ENCODE results near the gene PCBD2.
"Not testable (repeated sequence)": the region's sequence is repeated elsewhere in the genome, so short reads cannot be mapped to it uniquely, and the experiment has no call there.

PCBD2 gene

GRCh38 chr5:134904610-134905245 is at the start of gene PCBD2:
Gene PCBD2, plus strand, starts transcription at chr5:134905131. Its CDS starts 9 bp downstream, at chr5:134905140.
- DNase-seq: peak; percentile 64

GRCh38 chr5:134856465-134856864 is 48.5 kb upstream of the PCBD2 start:
- DNase-seq: not testable (repeated sequence)

DNA sequence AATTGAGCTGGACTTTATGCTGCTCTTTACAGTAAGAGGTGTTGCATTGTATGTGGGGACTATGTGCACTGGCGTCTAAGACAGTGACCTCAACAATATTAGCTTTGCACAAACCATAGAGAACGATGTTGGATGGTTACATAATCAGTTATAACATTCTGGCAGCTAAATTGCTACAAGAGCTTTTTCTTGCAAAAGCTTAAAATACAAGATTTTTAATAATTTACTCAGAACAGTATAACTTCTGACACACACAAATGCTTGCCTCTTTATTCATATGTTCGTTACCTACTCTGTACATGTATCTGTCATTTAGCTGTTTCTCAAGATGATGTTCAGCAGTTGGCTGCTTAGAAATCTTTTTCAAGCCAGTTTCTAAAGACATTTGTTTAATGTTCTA is 47.5 kb upstream of the PCBD2 start:
- DNase-seq: no peak

GRCh38 chr5:134864707-134865106 is 40.2 kb upstream of the PCBD2 start:
- DNase-seq: no peak

GRCh38 chr5:134873494-134873893 is 31.4 kb upstream of the PCBD2 start:
- no peak for DNase-seq

GRCh38 chr5:134873987-134874830 is 30.7 kb upstream of the PCBD2 start, which contains the start of gene TXNDC15:
Gene TXNDC15, plus strand, starts transcription at chr5:134874371. Its CDS starts 57 bp downstream, at chr5:134874428.
- DNase-seq: peak; percentile 41

DNA sequence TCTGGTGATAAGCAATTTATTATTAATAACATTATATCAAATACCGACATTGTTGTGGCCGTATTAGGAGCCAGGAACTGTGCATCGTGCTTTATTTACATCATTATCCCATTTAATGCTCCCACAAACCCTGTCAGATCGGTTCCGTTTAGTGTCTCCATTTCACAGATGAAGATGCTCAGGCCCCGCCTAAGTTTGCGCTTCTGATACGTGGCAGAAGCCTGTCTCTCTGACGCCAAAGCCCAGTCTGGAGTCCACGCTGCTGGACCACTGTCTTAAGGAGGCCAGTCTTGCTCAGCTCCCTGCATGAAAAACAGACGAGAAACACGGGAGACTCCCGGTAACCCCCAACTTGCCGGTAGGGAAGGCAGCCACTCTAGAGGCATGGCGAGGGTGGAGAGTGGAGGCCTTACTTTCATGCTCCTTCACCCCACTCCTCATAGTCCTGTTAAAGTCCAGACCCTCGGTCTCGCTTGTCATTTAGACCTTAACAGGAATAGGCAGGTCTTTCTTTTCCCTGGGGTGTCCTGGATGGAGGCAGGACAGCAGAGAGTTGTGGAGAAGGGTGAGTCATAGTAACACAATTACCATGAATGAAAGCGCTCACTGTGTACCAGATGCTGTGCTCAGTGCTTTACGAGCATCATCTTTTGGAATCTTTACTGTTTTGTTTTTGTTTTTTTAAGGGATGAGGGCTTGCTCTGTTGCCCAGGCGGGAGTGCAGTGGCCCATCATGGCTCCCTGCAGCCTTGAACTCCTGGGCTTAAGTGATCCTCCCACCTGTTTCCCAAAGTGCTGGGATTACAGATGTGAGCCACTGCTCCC is 29.9 kb upstream of the PCBD2 start:
- DNase-seq: no peak

GRCh38 chr5:134877159-134877558 is 27.8 kb upstream of the PCBD2 start:
- no peak for DNase-seq

DNA sequence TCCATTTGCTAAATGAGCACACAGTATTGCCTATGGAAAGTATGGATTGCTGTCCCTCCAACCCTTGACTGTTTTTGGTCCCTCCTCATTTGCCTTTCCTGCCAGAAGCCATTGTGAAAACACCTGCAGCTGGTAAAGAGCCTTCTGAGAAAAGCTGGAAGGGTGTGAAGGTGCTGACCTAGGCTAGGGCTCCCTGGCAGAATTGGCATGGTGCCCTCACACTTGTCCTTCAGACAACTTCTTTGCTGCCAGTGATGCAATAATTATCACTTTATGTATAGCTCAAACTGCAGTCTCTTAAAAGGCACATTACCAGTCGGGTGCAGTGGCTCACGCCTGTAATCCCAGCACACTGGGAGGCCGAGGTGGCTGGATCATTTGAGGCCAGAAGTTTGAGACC is 26.5 kb upstream of the PCBD2 start:
- peak; percentile 27 for DNase-seq

- DNase-seq: no peak
Observed at GRCh38 chr5:134879456-134879855, 25.5 kb upstream of the PCBD2 start.

DNA sequence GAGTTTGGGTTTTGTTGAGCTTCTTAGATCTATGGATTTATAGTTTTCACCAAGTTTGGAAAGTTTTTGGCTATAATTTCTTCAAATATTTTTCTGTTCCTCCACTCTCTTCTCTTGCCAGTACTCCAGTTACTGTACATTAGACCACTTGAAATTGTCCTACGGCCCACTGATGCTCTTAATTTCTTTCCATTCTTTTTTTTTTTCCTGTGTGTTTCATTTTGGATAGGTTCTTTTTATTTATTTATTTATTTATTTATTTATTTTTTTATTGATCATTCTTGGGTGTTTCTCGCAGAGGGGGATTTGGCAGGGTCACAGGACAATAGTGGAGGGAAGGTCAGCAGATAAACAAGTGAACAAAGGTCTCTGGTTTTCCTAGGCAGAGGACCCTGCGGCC is 24.0 kb upstream of the PCBD2 start:
- DNase-seq: not testable (repeated sequence)

DNA sequence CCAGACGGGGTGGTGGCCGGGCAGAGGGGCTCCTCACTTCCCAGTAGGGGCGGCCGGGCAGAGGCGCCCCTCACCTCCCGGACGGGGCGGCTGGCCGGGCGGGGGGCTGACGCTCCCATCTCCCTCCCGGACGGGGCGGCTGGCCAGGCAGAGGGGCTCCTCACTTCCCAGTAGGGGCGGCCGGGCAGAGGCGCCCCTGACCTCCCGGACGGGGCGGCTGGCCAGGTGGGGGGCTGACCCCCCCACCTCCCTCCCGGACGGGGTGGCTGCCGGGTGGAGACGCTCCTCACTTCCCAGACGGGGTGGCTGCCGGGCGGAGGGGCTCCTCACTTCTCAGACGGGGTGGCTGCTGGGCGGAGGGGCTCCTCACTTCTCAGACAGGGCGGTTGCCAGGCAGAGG is 23.2 kb upstream of the PCBD2 start:
- DNase-seq: not testable (repeated sequence)

- DNase-seq: no peak
Observed at GRCh38 chr5:134887593-134888159, 17.3 kb upstream of the PCBD2 start.

GRCh38 chr5:134889335-134889734 is 15.6 kb upstream of the PCBD2 start:
- no peak for DNase-seq

DNA sequence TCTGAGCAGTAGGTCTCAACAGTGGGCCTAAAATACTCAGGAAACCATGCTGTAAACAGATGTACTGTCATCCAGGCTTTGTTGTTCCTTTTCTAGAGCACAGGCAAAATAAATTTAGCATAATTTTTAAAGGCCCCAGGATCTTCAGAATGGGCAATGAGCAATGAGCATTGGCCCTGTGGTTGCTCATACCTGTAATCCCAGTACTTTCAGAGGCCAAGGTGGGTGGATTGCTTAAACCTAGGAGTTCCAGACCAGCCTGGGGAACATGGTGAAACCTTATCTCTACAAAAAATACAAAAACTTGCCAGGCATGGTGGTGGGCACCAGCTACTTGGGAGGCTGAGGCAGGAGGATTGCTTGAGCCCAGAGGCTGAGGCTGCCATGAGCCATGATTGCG is 13.5 kb upstream of the PCBD2 start:
- no peak for DNase-seq

DNA sequence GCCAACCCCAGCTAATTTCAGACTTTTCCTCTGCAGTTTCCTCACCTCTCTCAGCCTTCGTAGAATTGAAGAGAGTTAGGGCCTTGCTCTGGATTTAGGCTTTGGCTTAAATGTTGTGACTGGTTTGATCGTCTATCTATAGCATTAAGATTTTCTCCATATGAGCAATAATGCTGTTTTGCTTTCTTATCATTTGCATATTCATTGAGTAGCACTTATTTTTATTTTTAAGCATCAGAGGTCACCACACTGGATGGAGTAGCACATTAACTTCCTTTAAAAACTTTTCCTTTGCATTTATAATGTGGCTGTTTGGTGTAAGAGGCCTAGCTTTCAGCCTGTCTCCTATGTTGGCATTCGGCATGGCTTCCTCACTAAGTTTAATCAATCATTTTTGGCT is 12.6 kb upstream of the PCBD2 start:
- DNase-seq: no peak

DNA sequence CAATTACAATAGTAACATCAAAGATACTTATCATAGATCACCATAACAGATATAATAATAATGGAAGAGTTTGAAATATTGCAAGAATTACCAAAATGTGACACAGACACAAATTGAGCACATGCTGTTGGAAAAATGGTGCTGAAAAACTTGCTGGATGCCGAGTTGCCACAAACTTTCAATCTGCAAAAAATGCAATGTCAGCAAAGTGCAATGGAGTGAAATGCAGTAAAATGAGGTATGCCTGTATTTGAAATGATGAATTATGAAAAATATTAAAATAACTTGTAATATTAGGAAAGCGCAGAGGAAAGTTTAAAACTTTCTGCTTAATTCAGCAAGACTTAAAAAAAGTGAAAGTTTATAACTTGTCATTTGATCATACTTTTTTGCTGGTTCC is 12.0 kb upstream of the PCBD2 start:
- no peak for DNase-seq

- DNase-seq: no peak
Observed at GRCh38 chr5:134893748-134894505, 11.0 kb upstream of the PCBD2 start.

- DNase-seq: no peak
Observed at GRCh38 chr5:134902071-134902801, 2.7 kb upstream of the PCBD2 start.

DNA sequence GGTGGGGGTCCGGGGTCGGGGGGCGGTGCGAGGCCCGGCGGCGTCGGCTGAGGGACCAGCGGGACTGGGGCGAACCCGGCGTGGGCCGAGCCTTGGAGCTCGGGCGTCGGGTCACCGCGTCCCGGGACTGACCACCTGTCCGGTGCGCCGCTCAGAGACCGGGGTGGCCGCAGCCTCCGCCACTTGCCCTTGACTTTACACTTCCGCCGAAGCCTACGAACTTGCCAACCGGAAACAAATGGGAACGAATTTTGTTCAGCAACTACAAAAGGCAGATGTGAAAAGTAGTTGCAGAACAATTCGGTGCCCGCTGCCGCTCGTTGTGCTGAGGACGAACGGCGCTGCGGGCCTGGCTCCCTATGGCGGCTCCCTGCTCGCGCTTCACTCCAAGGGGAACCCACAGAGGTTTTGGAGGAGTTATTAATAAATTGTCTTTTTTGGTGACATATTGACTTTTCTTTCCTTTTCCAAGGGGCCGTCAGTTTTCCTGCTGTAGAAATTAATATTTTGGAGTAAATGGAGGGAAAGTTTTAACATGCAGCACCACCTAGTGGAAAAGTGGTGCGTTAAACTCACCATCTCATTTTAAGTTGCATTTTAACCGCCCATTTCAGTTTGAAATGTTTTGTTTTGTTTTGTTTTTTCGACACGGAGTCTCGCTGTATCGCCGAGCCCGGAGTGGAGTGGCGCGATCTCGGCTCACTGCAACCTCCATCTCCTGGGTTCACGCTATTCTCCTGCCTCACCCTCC is 490 bp downstream of the PCBD2 start:
- peak; percentile 41 for DNase-seq

DNA sequence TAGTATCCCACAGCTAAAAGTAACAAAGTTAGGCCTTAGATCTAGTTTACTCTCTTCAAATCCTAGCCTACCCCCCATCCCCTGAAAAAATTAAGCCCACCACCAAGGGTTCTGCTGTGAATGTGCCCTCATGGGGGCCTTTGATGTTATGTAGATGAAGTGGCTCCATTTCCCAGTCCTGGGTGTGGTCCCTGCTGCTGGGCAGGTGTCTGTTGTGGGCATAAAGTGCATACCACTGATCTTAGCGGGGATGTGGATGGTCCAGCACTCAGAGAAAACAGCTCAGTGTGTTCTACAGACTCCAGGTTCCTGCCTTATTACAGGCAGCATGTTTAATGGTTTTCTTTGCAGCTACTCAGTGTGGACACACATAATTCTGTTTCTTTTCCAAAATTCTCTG is 1.9 kb downstream of the PCBD2 start:
- DNase-seq: no peak

Measured in NCI-H1105 (cell line).